Measurements from ENCODE around the gene POLR2J.

GRCh38 chr7:102457352-102457924, 21.3 kb downstream of the POLR2J start:
- TF ChIP-seq, protein P1, sequence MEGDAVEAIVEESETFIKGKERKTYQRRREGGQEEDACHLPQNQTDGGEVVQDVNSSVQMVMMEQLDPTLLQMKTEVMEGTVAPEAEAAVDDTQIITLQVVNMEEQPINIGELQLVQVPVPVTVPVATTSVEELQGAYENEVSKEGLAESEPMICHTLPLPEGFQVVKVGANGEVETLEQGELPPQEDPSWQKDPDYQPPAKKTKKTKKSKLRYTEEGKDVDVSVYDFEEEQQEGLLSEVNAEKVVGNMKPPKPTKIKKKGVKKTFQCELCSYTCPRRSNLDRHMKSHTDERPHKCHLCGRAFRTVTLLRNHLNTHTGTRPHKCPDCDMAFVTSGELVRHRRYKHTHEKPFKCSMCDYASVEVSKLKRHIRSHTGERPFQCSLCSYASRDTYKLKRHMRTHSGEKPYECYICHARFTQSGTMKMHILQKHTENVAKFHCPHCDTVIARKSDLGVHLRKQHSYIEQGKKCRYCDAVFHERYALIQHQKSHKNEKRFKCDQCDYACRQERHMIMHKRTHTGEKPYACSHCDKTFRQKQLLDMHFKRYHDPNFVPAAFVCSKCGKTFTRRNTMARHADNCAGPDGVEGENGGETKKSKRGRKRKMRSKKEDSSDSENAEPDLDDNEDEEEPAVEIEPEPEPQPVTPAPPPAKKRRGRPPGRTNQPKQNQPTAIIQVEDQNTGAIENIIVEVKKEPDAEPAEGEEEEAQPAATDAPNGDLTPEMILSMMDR (tag by site-specific recombination; IDR thresholded peaks at IDR 0.05), result no peak
- TF ChIP-seq ZNF571 (tag by site-specific recombination; IDR thresholded peaks at IDR 0.05) (no peak), ZNF302 (tag by site-specific recombination; IDR thresholded peaks at IDR 0.05; ENCODE audit: low read depth) (no peak), ATF2 (tag by site-specific recombination; IDR thresholded peaks at IDR 0.05; ENCODE audit: low read depth) (no peak), BCL11A (tag by site-specific recombination; IDR thresholded peaks at IDR 0.05; ENCODE audit: low read depth) (no peak), SP2 (tag by site-specific recombination; IDR thresholded peaks at IDR 0.05) (no peak), ZNF449 (tag by site-specific recombination; IDR thresholded peaks at IDR 0.05) (no peak), ZNF664 (tag by site-specific recombination; IDR thresholded peaks at IDR 0.05) (no peak), ZNF518A (tag by site-specific recombination; conservative IDR thresholded peaks at IDR 0.05; ENCODE audit: low read depth) (no peak), ZNF132 (tag by site-specific recombination; IDR thresholded peaks at IDR 0.05; ENCODE audit: borderline replicate concordance) (no peak)
- TF ChIP-seq, protein P2, sequence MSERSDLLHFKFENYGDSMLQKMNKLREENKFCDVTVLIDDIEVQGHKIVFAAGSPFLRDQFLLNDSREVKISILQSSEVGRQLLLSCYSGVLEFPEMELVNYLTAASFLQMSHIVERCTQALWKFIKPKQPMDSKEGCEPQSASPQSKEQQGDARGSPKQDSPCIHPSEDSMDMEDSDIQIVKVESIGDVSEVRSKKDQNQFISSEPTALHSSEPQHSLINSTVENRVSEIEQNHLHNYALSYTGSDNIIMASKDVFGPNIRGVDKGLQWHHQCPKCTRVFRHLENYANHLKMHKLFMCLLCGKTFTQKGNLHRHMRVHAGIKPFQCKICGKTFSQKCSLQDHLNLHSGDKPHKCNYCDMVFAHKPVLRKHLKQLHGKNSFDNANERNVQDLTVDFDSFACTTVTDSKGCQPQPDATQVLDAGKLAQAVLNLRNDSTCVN (tag by site-specific recombination; optimal IDR thresholded peaks at IDR 0.05), result no peak
- TF ChIP-seq, protein P3, sequence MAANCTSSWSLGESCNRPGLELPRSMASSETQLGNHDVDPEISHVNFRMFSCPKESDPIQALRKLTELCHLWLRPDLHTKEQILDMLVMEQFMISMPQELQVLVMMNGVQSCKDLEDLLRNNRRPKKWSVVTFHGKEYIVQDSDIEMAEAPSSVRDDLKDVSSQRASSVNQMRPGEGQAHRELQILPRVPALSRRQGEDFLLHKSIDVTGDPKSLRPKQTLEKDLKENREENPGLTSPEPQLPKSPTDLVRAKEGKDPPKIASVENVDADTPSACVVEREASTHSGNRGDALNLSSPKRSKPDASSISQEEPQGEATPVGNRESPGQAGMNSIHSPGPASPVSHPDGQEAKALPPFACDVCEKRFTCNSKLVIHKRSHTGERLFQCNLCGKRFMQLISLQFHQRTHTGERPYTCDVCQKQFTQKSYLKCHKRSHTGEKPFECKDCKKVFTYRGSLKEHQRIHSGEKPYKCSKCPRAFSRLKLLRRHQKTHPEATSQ (tag by site-specific recombination; IDR thresholded peaks at IDR 0.05), result no peak

All from HEK293 (cell line).